Activated T-helper 17 cell treated with anti-CD3 and anti-CD28 coated beads, Interleukin-2, amount 50 U/mL, for 72 hours (primary cell): ENCODE results near the gene TUT1. TPM values are rescaled to one million over a fixed set of nuclear protein-coding genes. Genes with fewer than 3 reads are reported as not detected.
"Not testable (repeated sequence)": the region's sequence is repeated elsewhere in the genome, so short reads cannot be mapped to it uniquely, and the experiment has no call there.

Source experiments
- ATAC-seq: fragments of 150-1000 bp; cut with Tn5 transposase; replicated peaks from 2 replicates; pipeline ENCODE4 v1.10.0; 2021; ENCODE audit warnings: mild to moderate bottlenecking, moderate library complexity
- H3K27ac Mint-ChIP-seq: one replicate; pipeline ENCODE4 v1.8.0; 2022; ENCODE audit warnings: mixed read lengths
- H3K27me3 Mint-ChIP-seq: one replicate; pipeline ENCODE4 v1.8.0; 2022; ENCODE audit warnings: mixed read lengths
- H3K36me3 Mint-ChIP-seq: one replicate; pipeline ENCODE4 v1.8.0; 2022; ENCODE audit warnings: low read depth, mild to moderate bottlenecking, mixed read lengths
- H3K4me1 Mint-ChIP-seq: one replicate; pipeline ENCODE4 v1.8.0; 2022; ENCODE audit warnings: mixed read lengths
- H3K4me3 Mint-ChIP-seq: one replicate; pipeline ENCODE4 v1.8.0; 2022; ENCODE audit warnings: mild to moderate bottlenecking, mixed read lengths
- H3K9me3 Mint-ChIP-seq: one replicate; pipeline ENCODE4 v1.8.0; 2022; ENCODE audit warnings: mixed read lengths
- total RNA-seq, 2 donors: library from RNA; stranded (reverse); gene quantifications; one replicate each; pipeline ENCODE4 v1.2.3, GENCODE V29; 2022

The TUT1 gene
- total RNA-seq, 2 donors from 2014 or later = 23.8 to 25.7 TPM

- not testable (repeated sequence) for H3K27me3 Mint-ChIP-seq, H3K9me3 Mint-ChIP-seq, ATAC-seq
- H3K27ac Mint-ChIP-seq = peak overlapping the region; percentile 99
- H3K4me1 Mint-ChIP-seq = peaks cover 54% of the 10 kb centered on the region
- H3K36me3 Mint-ChIP-seq = peaks cover 43% of the 10 kb centered on the region
- peak overlapping the region; percentile 92 for H3K4me3 Mint-ChIP-seq
These were observed 40.8 kb downstream of the TUT1 start for GRCh38 chr11:62550478-62550877.

- Mint-ChIP-seq H3K27ac (peak overlapping the region; percentile 57), H3K27me3 (no peaks in the 10 kb centered on the region), H3K9me3 (no peaks in the 10 kb centered on the region), H3K36me3 (peaks cover 45% of the 10 kb centered on the region), H3K4me1 (peaks cover 40% of the 10 kb centered on the region), H3K4me3 (no peak overlapping the region)
- no peak for ATAC-seq
These were observed 42.6 kb downstream of the TUT1 start for GRCh38 chr11:62548545-62549335.

- ATAC-seq = no peak
These were observed 43.5 kb downstream of the TUT1 start for GRCh38 chr11:62547691-62548281.

GRCh38 chr11:62546929-62547625 lies 44.2 kb downstream of the TUT1 start:
- H3K4me1 Mint-ChIP-seq = peaks cover 38% of the 10 kb centered on the region
- no peaks in the 10 kb centered on the region for H3K27me3 Mint-ChIP-seq
- H3K4me3 Mint-ChIP-seq = peak overlapping the region; percentile 94
- ATAC-seq = no peak
- H3K36me3 Mint-ChIP-seq = peaks cover 41% of the 10 kb centered on the region
- no peaks in the 10 kb centered on the region for H3K9me3 Mint-ChIP-seq
- H3K27ac Mint-ChIP-seq = peak overlapping the region; percentile 57

More at GRCh38 chr11:62547691-62548281, 43.5 kb downstream of the TUT1 start:
- no peaks in the 10 kb centered on the region for H3K9me3 Mint-ChIP-seq
- H3K27ac Mint-ChIP-seq = peak overlapping the region; percentile 57
- H3K27me3 Mint-ChIP-seq = no peaks in the 10 kb centered on the region
- peaks cover 48% of the 10 kb centered on the region for H3K36me3 Mint-ChIP-seq
- H3K4me3 Mint-ChIP-seq = peak overlapping the region; percentile 94
- H3K4me1 Mint-ChIP-seq = peaks cover 38% of the 10 kb centered on the region

- peaks cover 40% of the 10 kb centered on the region for H3K36me3 Mint-ChIP-seq
- peak; percentile 49 for ATAC-seq
- no peaks in the 10 kb centered on the region for H3K27me3 Mint-ChIP-seq
- peak within 1 kb of the TSS; percentile 94 for H3K4me3 Mint-ChIP-seq
- H3K9me3 Mint-ChIP-seq = no peaks in the 10 kb centered on the region
- H3K4me1 Mint-ChIP-seq = peaks cover 38% of the 10 kb centered on the region
- H3K27ac Mint-ChIP-seq = peak within 1 kb of the TSS; percentile 92
These were observed 44.9 kb downstream of the TUT1 start, which contains the start of gene AHNAK for GRCh38 chr11:62546244-62546928. Gene AHNAK (minus strand): TSS chr11:62546806. CDS start chr11:62536098, 10,708 bp downstream.

GRCh38 chr11:62545437-62546243 lies 45.7 kb downstream of the TUT1 start:
- Mint-ChIP-seq H3K4me3 (peak overlapping the region; percentile 94), H3K36me3 (peaks cover 46% of the 10 kb centered on the region), H3K27me3 (no peaks in the 10 kb centered on the region), H3K27ac (peak overlapping the region; percentile 92), H3K4me1 (peaks cover 38% of the 10 kb centered on the region), H3K9me3 (no peaks in the 10 kb centered on the region)
- ATAC-seq = peak; percentile 24

- Mint-ChIP-seq H3K27me3 (no peaks in the 10 kb centered on the region), H3K4me3 (peak overlapping the region; percentile 94), H3K4me1 (peaks cover 38% of the 10 kb centered on the region), H3K9me3 (no peaks in the 10 kb centered on the region), H3K36me3 (peaks cover 46% of the 10 kb centered on the region), H3K27ac (peak overlapping the region; percentile 92)
- no peak for ATAC-seq
These were observed 46.5 kb downstream of the TUT1 start for GRCh38 chr11:62544581-62545436.

- Mint-ChIP-seq H3K27me3 (no peaks in the 10 kb centered on the region), H3K9me3 (no peaks in the 10 kb centered on the region), H3K4me1 (peaks cover 38% of the 10 kb centered on the region), H3K4me3 (peak overlapping the region; percentile 94), H3K36me3 (peaks cover 46% of the 10 kb centered on the region), H3K27ac (peak overlapping the region; percentile 92)
- no peak for ATAC-seq
These were observed 47.5 kb downstream of the TUT1 start for GRCh38 chr11:62543680-62544444.

- Mint-ChIP-seq H3K27me3 (no peaks in the 10 kb centered on the region), H3K36me3 (peaks cover 53% of the 10 kb centered on the region), H3K4me3 (peak overlapping the region; percentile 94), H3K9me3 (no peaks in the 10 kb centered on the region), H3K27ac (peak overlapping the region; percentile 92), H3K4me1 (peaks cover 40% of the 10 kb centered on the region)
- ATAC-seq = peak; percentile 71
These were observed 48.4 kb downstream of the TUT1 start for GRCh38 chr11:62542750-62543567.

GRCh38 chr11:62542111-62542745 lies 49.1 kb downstream of the TUT1 start:
- Mint-ChIP-seq H3K27ac (peak overlapping the region; percentile 92), H3K27me3 (no peaks in the 10 kb centered on the region), H3K4me1 (peaks cover 33% of the 10 kb centered on the region), H3K9me3 (no peaks in the 10 kb centered on the region), H3K4me3 (peak overlapping the region; percentile 94), H3K36me3 (peaks cover 59% of the 10 kb centered on the region)
- ATAC-seq = no peak
